ENCODE results near the gene SMIM1.
"Not testable (repeated sequence)": the region's sequence is repeated elsewhere in the genome, so short reads cannot be mapped to it uniquely, and the experiment has no call there.

SMIM1 gene

DNA sequence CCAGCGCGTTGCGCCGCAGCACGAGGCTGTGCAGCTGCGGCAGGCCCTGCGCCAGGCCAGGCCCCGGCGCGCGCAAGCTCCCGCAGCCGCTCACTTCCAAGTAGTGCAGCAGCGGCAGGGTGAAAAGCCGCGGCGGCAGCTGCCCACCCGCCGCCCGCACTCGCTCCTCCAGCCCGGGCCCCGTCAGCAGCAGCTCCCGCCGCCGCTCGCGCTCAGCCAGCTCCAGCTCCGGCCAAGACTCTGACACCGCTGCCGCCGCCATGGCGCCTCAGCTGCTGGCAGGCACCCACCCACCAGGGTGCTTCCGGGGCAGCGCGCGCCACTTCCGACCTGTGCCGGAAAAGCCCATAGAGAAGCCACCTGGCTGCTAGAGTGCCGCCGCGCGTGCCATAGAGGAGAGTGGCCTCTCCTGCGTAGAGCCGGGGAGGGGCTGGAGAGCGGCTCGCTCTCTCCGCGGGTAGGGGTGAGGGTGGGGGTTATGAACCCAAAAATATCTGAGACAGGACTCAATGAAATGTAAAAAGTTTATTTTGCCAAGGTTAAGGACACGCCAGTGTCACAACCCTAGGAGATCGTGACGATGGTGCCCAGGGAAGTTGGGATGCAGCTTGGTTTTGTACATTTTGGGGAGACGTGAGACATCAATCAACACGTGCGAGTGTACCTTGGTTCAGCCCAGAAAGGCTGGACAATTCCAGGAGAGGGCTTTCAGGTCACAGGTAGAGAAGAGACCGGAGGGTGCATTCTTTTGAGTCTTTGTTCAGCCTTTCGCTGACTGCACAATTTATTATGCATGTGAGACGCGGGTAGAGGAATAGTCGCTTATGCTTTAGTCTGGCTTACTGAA is 23.9 kb downstream of the SMIM1 start, which contains the start of gene LRRC47:
Gene LRRC47, minus strand, starts transcription at position 284 of the 847 bp plus-strand sequence. Its CDS starts 22 bp downstream, at position 262.
- peak; percentile 90 for DNase-seq

DNA sequence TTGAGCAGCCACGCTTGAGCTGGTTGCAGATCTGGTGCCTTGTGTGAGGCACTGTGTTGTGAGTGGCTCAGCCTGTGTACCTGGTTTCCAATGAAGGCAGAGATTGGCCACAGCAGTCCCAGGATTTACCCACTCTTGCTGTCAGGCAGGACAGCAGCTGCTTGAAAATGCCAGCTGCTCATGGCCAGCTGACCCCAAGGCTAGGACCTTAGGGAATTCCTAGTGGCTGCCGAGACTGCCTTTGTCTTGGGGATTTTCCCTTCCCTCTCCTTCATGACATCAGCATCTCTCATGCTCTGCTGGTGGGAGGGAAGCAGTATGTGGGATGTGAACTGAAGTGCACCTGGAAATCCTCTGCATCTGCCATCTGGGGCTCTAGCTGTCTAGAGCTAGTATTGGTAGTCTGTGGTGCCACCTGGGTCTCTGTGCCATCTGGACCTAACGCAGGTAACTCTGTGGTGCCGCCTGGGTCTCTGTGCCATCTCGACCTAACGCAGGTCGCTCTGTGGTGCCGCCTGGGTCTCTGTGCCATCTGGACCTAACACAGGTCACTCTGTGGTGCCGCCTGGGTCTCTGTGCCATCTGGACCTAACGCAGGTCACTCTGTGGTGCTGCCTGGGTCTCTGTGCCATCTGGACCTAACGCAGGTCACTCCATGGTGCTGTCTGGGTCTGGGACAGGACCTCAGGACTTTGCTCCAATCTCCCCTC is 27.6 kb downstream of the SMIM1 start:
- no peak for DNase-seq

DNA sequence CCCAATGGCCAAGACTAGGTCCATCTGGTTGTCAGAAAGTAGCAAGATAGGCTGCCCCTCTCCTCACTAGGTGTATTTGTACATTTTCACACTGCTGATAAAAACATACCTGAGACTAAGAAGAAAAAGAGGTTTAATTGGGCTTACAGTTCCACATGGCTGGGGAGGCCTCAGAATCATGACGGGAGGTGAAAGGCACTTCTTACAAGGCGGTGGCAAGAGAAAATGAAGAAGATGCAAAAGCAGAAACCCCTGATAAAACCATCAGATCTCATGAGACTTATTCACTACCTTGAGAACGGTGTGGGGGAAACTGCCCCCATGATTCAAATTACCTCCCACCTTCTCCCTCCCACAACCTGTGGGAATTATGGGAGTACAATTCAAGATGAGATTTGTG is 28.2 kb downstream of the SMIM1 start:
- not testable (repeated sequence) for DNase-seq

DNA sequence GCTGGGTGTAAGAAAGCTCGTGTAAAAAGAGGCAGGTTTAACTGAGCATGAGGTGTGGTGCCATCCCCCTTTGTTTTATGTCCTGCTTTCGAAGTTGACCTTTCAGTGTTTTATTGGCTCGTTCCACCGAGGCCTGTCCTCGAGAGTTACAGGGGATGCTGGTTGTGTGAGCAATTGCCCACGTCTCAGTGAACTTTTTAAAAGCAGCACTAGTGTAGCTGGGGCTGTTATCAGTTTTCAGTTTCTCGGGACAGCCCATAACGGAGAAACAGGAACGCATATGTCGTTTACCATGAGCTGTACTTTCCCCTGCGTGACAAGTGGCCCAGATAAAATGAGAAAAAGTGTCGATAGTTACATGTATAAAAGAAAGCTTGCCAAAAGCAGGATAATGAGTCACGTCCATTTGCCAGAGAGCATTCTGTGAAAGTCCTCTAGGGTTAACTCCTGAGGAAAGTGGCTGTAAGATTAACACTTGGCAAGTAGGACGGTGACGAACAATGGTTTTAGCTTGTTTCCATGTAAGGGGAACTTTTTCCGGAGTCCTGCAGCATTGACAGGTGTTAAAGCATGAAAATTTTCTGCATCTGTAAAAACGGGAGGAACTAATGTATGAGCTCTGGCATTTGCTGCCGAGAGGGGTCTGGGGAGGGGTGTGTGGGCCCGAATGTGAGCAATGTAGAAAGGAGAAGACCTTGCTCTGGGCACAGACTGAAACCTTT is 31.5 kb downstream of the SMIM1 start:
- DNase-seq, result no peak

DNA sequence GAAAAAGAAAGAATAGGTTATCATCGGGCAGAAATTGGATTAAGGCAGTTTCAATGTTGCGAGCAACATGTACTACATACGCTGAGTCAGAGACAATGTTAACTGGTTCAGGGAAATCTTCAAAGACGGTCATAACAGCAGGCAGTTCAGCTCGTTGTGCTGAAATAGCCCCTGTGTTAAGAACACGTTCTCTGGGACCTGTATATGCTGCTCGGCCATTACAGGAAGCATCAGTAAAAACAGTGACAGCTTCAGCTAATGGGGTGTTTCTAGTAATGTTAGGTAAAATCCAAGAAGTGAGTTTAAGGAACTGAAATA is 32.0 kb downstream of the SMIM1 start:
- DNase-seq, result not testable (repeated sequence)

DNA sequence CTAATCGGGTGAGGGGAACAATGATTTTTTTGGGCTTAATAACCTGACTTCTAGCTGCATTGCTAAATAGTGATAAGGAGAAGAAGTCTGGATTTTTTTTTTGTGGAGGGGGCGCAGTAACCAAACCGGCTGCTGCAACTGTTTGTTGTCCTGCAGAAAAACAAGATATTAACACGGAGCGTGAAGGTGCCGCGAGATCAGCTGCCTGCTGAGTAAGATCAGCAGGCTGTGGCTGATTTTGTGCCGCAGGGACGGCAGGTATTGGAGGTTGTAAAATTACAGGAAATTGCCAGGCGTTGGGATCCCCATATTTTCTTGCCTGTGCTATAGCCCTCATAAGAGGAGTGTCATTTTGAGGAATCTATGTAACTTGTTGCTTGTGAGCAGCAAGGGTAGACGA is 32.5 kb downstream of the SMIM1 start:
- DNase-seq, result no peak

DNA sequence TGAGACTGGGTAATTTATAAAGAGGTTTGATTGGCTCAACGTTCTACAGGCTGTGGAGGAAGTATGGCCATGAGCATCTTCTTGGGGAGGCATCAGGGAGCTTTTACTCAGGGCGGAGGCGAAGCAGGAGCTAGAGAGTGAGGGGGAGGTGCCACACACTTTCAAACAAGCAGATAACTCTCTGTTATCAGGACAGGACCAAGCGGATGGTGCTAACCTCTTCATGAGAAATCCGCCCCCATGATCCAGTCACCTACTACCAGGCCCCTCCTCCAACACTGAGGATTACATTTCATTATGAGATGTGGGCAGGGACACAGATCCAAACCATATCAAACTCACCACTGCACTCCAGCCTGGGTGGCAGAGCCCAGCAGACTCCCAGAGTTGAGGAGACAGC is 35.2 kb downstream of the SMIM1 start:
- DNase-seq, result no peak

DNA sequence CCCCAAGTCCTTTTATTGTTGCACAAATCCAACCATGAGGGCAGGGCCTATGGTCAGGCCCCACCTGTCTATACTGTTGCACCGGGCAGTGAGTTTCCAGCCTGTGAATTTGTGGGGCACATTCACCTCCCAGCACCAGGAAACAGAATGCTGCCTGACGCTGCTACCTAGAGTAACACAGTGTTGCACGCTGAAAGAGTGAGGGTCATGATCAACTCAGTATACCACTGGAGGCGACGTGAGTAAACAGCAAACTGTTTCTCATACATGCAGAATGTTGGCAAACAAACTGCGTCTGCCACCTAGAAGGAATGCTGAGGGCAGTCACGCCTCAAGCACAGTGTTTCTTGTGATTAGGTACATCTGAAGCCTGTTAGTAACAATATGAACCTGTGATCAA is 37.1 kb downstream of the SMIM1 start:
- DNase-seq, result no peak

DNA sequence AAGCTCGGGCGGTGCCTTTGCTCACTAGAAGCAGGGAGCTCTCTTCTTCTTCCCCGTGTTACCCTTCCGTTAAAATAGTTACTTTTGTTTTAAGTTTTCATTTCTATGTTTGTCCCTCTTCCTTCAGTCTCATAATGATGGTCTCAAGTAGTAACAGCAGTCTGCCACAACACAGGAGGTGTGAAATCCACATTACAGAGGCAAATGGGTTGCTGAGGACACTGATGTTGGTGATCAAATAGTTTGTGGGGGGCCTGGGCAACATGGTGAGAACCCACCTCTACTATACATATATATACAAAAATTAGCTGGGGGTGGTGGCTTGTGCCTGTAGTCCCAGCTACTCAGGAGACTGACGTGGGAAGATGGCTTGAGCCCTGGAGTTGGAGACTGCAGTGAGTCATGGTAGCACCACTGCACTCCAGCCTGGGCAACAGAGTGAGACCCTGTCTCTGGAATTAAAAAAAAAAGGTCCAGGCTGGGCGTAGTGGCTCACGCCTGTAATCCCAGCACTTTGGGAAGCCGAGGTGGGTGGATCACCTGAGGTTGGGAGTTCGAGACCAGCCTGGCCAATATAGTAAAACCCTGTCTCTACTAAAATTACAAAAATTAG is 37.7 kb downstream of the SMIM1 start:
- not testable (repeated sequence) for DNase-seq

DNA sequence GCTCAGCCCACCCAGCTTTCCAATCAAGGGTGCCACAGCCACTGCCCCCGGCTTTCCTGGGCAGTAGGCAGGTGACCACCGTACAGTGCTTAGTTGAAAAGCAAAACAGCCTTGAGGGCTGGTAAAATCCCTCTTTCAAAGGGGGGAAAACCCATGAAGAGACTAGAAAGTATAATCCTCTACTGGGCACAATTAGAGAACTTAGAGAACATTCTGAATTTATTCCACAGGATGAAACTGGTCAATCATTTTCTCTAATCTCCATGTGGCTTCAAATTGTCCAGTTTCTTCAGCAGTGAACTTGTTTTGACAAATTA is 39.0 kb downstream of the SMIM1 start:
- no peak for DNase-seq

DNA sequence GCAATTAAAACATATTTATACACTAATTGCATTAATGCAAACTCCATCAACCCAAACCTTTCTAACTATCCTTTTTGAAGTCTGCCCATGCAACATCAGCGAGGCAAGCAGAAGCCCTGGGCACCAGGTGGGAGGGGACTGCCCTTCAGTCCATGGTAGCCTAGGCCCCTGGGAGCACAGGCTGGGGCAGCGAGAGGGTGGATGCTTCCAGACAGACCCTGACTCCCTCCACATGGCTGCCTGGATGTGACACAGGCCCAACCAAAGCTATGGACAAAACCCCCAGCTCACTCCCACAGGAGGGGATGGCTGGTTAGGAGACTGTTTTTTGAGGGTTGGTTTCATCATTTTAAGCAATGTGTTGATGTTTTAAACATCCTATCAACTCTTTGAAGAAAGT is 41.5 kb downstream of the SMIM1 start:
- DNase-seq, result no peak

DNA sequence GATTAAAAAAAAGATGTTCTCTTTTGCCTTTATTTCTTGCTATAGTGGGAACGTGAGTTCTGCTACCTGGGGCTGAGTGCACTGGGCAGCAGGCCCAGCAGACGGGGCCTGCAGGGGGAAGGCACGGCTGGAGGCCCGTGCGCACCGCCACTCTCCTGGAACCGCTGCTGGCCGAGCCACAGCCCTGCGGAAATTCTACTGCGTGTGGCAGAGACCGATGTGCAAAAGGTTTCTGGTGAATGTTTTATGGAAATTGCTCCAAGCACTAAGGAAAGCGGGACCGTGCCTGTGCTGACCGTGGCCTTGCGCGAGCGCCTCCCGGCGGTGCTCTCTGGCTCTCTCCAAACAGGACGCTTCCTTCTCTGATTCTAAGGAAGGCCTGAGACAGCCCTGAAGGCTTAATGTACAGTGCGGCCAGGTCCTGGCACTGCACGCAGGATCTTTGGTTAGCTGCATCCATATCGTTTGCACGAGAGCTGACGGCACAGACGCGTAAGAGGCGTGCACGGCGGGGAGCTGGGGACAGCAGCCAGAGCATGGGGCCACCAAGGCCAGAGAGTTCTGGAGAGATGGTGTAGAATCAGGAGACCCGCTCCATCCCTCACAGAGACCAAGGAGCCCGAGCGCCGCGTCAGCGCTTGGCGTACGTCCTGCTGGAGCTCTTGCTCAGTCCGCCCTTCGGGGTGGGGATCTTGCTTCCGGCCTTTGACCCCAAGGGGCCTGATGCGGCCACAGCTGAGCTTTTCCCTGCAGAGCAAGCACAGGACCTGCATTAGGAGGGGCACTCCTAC is 42.4 kb downstream of the SMIM1 start:
- DNase-seq, result no peak

DNA sequence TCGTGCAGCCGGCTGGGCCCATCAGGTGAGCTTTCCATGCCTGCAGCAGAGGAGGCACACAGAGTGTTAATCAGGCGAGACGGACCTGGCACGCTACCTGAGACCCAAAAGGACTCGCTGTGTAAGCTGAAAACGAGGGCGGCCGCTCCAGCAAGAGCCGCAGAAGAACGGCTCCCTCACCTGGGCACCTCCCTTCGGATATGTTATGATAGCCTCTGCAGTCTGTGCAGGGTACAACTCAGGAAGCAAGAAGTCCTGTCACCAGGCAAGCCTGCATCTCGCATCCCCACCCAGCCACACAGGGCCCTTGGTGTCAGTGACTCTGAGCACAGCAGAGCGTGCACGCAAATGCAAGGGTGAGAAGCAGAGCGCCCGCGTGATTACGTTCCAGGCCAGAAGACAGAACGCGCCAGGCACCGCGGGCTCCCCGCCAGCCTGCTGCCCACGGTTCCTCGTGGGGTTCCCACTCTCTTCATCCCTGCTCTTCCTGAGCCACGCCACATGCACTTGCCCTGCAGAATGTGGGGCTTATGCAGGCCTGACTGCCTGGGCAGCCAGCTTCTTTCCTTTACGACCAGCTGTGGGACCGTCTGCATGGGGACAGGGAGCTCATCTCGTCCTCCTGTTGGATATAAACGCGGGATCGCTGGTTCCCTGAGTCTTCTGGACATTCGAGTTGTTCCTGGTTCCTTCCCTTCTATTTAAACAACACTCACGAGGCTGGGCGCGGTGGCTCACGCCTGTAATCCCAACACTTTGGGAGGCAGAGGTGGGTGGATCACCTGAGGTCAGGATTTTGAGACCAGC is 44.0 kb downstream of the SMIM1 start:
- DNase-seq, result no peak

DNA sequence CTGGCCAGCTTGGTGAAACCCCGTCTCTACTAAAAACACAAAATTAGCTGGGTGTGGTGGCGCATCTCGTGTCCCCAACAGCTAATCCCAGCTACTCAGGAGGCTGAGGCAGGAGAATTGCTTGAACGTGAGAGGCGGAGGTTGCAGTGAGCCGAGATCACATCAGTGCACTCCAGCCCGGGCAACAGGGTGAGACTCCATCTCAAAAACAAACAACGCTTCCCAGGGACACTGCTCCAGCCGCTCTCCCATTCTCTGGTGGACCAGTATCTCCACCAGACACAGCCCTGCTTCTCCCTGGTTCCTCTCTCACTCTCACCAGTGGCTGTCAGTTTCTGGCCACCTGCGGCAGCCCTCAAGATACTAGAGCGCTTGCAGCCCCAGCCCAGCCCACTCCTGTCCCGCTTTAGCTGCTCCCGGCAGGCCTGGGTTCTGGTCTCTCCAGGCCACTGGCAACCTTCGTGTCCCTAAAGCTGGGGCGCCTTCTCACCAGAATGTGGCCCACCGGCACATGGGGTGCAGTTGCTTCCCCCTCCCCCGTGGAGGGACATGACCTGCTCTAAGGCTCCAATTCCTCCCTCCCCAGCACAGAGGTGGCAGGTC is 44.7 kb downstream of the SMIM1 start:
- no peak for DNase-seq

DNA sequence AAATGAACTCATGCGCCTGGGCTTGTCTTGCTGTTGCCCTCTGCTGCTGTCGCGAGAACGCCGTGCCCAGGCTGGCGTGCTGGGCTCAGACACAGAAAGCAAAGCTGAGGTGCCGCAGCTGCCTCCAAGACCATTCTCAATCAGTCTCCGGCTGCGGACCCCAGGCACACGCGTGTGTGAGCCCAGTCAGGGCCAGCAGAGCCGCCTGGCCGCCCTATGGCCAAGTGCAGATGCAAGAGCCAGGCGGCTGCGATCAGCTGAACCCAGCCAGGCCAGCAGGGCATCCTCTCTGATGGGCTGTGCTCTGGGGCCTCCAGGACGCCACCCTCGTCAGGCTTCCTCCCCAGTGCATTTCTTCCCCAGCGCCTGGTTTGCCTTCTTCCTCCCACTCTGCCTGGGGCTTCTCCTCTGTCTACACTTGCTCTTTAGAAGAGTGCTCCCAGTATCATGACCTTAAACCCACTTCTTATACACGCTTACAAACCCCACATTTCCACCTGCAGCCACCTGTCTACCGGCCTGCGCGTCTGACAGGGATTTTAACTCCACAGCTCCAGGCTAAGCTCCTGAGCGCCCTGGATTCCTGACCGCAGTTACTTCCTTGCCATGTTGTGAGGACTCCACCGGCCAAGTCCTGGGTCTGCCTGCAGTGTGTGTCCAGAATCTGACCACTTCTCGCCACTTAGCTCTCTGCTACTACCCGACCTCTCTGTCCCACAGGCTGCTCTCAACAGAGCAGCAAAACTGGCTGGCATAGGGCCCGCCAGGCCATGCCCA is 45.5 kb downstream of the SMIM1 start:
- DNase-seq, result no peak

DNA sequence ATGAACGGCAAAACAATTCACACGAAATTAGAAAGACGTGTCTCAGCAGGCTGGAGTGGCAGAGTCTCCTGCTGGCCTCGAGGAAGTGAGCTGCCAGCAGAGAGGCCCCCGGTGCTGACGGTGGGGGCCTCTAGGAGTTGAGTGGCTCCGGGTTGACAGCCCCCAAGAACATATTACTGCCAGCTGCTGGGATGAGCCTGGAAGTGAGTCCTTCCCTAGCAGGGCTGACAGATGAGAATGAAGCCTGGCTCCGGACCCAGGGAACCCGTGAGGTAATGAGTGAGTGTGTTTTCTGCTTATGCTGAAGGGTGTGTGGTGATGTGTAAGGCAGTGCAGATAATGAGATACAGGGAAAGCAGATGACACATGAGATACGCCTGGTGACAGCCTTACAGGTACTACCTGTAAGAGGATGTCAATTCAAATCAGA is 47.2 kb downstream of the SMIM1 start:
- DNase-seq, result no peak

DNA sequence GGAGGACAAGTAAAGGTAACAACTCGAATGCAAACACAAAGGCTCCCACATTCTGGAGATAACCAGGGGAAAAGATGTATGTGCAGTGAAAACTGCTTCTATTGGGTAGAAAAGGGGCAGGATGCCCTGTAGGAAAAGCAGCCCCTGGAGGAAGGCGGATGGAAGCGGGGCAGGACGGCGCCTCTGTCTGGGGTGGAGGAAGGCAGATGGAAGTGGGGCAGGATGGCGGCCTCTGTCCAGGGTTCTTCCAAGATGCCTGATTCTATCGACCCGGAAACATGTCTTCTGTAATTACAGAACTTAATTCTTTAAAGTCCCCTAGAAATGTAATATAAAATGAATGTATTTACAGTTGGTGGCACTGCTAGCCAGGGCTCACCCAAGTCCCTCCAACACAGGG is 47.8 kb downstream of the SMIM1 start:
- DNase-seq, result no peak

DNA sequence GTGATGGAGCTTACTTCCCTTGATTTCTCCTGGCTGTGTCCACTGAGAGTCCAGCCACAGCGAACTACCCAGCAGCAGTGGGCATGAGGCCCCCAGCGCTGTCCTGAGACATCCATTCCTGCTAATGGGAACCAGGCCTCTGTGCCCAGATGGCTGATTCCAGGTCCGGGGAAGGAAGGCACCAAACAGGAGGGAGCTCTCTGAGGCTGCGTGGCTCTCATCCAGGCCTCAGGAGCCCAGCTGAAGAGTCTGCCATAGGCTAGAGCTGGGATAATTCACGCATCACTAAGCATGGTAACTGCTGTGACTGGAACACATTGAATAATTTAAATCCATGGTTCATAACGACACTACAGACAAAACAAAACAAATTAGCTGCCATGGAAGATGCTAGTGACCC is 48.5 kb downstream of the SMIM1 start:
- DNase-seq, result no peak

DNA sequence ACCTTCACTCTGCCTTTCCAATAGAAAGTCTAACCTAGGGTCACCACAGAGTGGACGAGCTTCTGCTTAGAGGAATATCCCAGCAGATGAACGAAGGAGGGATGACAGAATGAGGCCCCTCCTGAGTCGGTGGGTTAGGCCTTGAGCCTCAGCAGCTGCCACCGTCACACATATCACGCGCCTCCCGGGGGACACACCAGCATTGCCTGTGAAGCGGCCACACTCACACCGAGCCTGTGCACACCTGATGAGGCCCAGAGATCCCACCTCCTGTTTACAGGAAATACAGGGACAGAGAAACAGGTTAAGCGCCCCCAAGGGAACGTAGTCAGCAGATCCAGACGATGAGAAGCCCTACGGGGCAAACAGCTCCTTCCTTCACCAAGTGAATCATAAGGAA is 48.9 kb downstream of the SMIM1 start:
- no peak for DNase-seq

DNA sequence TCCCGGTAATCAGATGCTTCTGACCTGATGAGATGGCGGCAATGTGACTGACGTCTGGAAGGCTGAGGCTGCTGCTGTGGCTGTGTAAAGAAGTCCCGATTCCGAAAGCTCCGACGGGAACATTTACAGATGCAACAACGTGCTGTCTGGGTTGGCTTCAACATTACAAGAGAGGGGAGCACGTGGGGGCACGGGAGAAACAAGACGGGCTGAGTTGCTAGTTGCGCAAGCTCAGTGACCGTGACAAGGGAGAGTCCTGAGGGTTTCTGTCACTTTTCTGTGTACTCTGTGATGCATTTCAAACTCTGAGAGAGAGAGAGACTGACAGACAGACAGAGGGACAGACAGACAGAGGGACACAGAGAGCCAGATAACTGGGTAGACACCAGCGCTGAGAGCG is 49.4 kb downstream of the SMIM1 start:
- DNase-seq, result no peak

DNA sequence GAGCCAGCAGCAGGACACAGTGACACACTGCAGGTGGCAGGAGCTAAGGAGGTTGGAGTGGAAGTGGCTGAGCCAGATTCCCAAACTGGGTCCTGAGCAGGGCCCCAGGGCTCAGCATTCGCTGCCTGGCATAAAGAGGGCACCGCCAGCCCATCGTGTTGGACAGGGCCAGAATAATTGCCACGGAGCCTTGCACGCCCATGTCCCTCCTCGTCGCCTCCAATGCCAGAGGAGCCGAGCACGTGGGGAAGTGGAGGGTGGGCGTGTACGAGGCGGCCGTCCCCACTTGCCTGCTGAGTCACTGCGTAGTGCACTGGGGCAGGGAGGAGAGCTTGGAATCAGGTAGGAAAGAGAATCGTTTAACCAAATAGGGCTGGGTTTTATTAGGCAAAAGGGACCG is 49.9 kb downstream of the SMIM1 start:
- no peak for DNase-seq

Data from amniotic stem cell (primary cell).